Measurements from ENCODE around the gene LAYN. TPM values are rescaled to one million over a fixed set of nuclear protein-coding genes. Genes with fewer than 3 reads are reported as not detected.

Gene LAYN
- total RNA-seq, 1 experiment from 2014 or later = 3.7 TPM

DNA sequence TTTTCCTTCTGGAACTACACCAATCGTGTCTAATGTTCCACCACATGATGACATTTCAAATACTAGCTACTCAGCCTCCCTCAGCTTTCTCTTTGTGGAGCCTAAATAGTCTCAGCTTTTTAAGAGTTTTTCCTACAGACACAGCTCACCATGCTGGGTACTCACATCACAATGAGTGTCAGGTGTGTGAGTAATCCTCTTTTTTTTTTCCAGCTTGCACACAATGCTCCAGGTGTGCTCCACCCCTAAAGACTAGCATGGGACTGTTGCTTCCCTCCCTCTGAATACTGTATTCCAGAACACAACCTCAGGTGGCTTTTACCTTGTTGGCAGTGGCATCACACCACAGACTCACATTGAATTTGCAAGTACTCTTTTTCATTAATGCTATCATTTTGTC is 40.0 kb upstream of the LAYN start:
- H3K27ac Mint-ChIP-seq = no peak overlapping the region
- ChIA-PET POLR2A (no interaction called here), CTCF (interaction anchor here (1.9 kb wide), 1 partner anchor 12 kb away, joined by 9 read pairs; the partner anchor contains the start of gene BTG4)
- H3K36me3 Mint-ChIP-seq = no peaks in the 10 kb centered on the region
- no peaks in the 10 kb centered on the region for H3K9me3 Mint-ChIP-seq
- no peaks in the 10 kb centered on the region for H3K27me3 Mint-ChIP-seq (ENCODE audit: low read depth)
- no peak for ATAC-seq
- TF ChIP-seq ZNF416 (CRISPR knock-in tag; IDR thresholded peaks at IDR 0.05) (no peak), GTF2I (CRISPR knock-in tag; conservative IDR thresholded peaks at IDR 0.05) (no peak)
- no peak for DNase-seq (ENCODE audit: low spot score)
- H3K4me1 Mint-ChIP-seq = peaks cover 21% of the 10 kb centered on the region
- H3K4me3 Mint-ChIP-seq = no peak overlapping the region

DNA sequence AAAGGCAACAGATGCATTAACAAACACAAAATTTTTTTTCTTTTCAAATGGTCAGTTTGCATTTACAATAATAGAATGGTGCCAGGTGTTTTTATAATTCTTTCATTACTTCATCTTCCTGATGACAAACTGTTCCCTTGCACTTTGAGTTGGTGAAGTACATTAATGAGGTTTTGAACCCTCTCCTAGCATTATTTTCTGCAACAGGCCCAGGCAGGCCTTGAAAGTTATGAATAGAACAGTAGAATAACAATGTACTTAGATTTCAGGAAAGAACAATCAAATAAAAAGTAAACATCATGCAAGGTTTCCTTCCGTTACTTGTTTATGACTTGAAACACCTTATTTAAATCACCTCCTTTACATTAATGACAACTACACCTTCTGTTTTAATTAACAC is 37.9 kb upstream of the LAYN start:
- H3K4me3 Mint-ChIP-seq = no peak overlapping the region
- H3K27me3 Mint-ChIP-seq (ENCODE audit: low read depth) = 0 out of 2 replicates have a peak, but pooled peaks cover 1% of the 10 kb centered on the region
- ATAC-seq = no peak
- H3K36me3 Mint-ChIP-seq = no peaks in the 10 kb centered on the region
- no peak overlapping the region for H3K27ac Mint-ChIP-seq
- peaks cover 17% of the 10 kb centered on the region for H3K4me1 Mint-ChIP-seq
- TF ChIP-seq, protein P1, sequence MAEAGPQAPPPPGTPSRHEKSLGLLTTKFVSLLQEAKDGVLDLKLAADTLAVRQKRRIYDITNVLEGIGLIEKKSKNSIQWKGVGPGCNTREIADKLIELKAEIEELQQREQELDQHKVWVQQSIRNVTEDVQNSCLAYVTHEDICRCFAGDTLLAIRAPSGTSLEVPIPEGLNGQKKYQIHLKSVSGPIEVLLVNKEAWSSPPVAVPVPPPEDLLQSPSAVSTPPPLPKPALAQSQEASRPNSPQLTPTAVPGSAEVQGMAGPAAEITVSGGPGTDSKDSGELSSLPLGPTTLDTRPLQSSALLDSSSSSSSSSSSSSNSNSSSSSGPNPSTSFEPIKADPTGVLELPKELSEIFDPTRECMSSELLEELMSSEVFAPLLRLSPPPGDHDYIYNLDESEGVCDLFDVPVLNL (CRISPR knock-in tag; IDR thresholded peaks at IDR 0.05; ENCODE audit: borderline replicate concordance, low read depth) = no peak
- TF ChIP-seq, protein P2, sequence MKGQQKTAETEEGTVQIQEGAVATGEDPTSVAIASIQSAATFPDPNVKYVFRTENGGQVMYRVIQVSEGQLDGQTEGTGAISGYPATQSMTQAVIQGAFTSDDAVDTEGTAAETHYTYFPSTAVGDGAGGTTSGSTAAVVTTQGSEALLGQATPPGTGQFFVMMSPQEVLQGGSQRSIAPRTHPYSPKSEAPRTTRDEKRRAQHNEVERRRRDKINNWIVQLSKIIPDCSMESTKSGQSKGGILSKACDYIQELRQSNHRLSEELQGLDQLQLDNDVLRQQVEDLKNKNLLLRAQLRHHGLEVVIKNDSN (CRISPR knock-in tag; IDR thresholded peaks at IDR 0.05) = no peak
- TF ChIP-seq ZNF219 (CRISPR knock-in tag; IDR thresholded peaks at IDR 0.05; ENCODE audit: borderline replicate concordance) (no peak), NR2C2 (CRISPR knock-in tag; IDR thresholded peaks at IDR 0.05) (no peak), ZNF232 (CRISPR knock-in tag; IDR thresholded peaks at IDR 0.05) (no peak), SMAD4 (CRISPR knock-in tag; IDR thresholded peaks at IDR 0.05) (no peak), IRF2 (CRISPR knock-in tag; IDR thresholded peaks at IDR 0.05; ENCODE audit: borderline replicate concordance, low read depth) (no peak), FOXP1 (CRISPR knock-in tag; IDR thresholded peaks at IDR 0.05; ENCODE audit: borderline replicate concordance) (no peak), ZNF423 (CRISPR knock-in tag; IDR thresholded peaks at IDR 0.05) (no peak), JAZF1 (CRISPR knock-in tag; IDR thresholded peaks at IDR 0.05) (no peak), GTF2I (CRISPR knock-in tag; conservative IDR thresholded peaks at IDR 0.05) (no peak), ZNF121 (CRISPR knock-in tag; IDR thresholded peaks at IDR 0.05) (no peak)
- TF ChIP-seq, protein P3, sequence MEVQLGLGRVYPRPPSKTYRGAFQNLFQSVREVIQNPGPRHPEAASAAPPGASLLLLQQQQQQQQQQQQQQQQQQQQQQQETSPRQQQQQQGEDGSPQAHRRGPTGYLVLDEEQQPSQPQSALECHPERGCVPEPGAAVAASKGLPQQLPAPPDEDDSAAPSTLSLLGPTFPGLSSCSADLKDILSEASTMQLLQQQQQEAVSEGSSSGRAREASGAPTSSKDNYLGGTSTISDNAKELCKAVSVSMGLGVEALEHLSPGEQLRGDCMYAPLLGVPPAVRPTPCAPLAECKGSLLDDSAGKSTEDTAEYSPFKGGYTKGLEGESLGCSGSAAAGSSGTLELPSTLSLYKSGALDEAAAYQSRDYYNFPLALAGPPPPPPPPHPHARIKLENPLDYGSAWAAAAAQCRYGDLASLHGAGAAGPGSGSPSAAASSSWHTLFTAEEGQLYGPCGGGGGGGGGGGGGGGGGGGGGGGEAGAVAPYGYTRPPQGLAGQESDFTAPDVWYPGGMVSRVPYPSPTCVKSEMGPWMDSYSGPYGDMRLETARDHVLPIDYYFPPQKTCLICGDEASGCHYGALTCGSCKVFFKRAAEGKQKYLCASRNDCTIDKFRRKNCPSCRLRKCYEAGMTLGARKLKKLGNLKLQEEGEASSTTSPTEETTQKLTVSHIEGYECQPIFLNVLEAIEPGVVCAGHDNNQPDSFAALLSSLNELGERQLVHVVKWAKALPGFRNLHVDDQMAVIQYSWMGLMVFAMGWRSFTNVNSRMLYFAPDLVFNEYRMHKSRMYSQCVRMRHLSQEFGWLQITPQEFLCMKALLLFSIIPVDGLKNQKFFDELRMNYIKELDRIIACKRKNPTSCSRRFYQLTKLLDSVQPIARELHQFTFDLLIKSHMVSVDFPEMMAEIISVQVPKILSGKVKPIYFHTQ (CRISPR knock-in tag; IDR thresholded peaks at IDR 0.05) = no peak
- TF ChIP-seq, protein P4, sequence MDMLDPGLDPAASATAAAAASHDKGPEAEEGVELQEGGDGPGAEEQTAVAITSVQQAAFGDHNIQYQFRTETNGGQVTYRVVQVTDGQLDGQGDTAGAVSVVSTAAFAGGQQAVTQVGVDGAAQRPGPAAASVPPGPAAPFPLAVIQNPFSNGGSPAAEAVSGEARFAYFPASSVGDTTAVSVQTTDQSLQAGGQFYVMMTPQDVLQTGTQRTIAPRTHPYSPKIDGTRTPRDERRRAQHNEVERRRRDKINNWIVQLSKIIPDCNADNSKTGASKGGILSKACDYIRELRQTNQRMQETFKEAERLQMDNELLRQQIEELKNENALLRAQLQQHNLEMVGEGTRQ (CRISPR knock-in tag; IDR thresholded peaks at IDR 0.05) = no peak
- TF ChIP-seq, protein P5, sequence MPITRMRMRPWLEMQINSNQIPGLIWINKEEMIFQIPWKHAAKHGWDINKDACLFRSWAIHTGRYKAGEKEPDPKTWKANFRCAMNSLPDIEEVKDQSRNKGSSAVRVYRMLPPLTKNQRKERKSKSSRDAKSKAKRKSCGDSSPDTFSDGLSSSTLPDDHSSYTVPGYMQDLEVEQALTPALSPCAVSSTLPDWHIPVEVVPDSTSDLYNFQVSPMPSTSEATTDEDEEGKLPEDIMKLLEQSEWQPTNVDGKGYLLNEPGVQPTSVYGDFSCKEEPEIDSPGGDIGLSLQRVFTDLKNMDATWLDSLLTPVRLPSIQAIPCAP (CRISPR knock-in tag; IDR thresholded peaks at IDR 0.05) = no peak
- ChIA-PET POLR2A (no interaction called here), CTCF (no interaction called here)
- no peak for DNase-seq (ENCODE audit: low spot score)
- H3K9me3 Mint-ChIP-seq = no peaks in the 10 kb centered on the region

DNA sequence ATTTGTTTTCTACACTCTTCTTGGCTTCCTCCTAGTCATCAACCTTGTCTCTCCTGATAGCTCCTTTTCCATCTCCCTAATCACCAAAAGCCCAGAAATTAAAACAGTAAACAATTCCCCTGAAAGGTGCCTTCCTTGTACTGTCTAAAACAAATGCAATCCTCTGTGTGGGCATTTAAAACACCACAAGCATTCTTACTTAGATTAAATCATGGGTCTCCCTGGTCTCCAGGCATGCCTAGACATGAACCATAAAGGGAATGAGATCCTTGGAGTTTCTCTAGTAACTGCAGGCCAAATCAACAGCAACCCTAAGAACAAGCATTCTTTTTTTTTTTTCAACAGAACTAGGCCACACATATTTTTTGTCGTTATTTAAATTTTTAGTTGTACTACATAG is 30.2 kb upstream of the LAYN start:
- no peaks in the 10 kb centered on the region for H3K9me3 Mint-ChIP-seq
- H3K27ac Mint-ChIP-seq = peak overlapping the region; percentile 1; the same call in 1 of the 2 replicates
- TF ChIP-seq ZNF317 (CRISPR knock-in tag; IDR thresholded peaks at IDR 0.05; ENCODE audit: borderline replicate concordance, low read depth) (no peak), ZBTB21 (CRISPR knock-in tag; IDR thresholded peaks at IDR 0.05; ENCODE audit: borderline replicate concordance) (no peak), FOXP1 (CRISPR knock-in tag; IDR thresholded peaks at IDR 0.05; ENCODE audit: borderline replicate concordance) (no peak), GTF2I (CRISPR knock-in tag; conservative IDR thresholded peaks at IDR 0.05) (no peak), JAZF1 (CRISPR knock-in tag; IDR thresholded peaks at IDR 0.05) (no peak), NR1H2 (CRISPR knock-in tag; IDR thresholded peaks at IDR 0.05) (no peak)
- TF ChIP-seq, protein P6, sequence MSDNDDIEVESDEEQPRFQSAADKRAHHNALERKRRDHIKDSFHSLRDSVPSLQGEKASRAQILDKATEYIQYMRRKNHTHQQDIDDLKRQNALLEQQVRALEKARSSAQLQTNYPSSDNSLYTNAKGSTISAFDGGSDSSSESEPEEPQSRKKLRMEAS (CRISPR knock-in tag; IDR thresholded peaks at IDR 0.05) = no peak
- POLR2A ChIA-PET = no interaction called here
- H3K4me3 Mint-ChIP-seq = no peak overlapping the region
- DNase-seq (ENCODE audit: low spot score) = no peak
- no peaks in the 10 kb centered on the region for H3K36me3 Mint-ChIP-seq
- ATAC-seq = no peak
- CTCF ChIA-PET = no interaction called here
- peaks cover 21% of the 10 kb centered on the region for H3K4me1 Mint-ChIP-seq
- H3K27me3 Mint-ChIP-seq (ENCODE audit: low read depth) = peaks cover 46% of the 10 kb centered on the region
